HG03175 (cell line): Measurements from ENCODE around the gene CHD2.
A peak's percentile ranks its signal among the peaks of the same experiment; 100 is the strongest.
"Not testable (repeated sequence)": the region's sequence is repeated elsewhere in the genome, so short reads cannot be mapped to it uniquely, and the experiment has no call there.

Experiments
- ATAC-seq: cut with Tn5 transposase; IDR thresholded peaks from one replicate; pipeline ENCODE4 v1.9.1; 2021; ENCODE audit warnings: mild to moderate bottlenecking, moderate library complexity; ENCODE audit not compliant: unreplicated experiment

CHD2 gene

DNA sequence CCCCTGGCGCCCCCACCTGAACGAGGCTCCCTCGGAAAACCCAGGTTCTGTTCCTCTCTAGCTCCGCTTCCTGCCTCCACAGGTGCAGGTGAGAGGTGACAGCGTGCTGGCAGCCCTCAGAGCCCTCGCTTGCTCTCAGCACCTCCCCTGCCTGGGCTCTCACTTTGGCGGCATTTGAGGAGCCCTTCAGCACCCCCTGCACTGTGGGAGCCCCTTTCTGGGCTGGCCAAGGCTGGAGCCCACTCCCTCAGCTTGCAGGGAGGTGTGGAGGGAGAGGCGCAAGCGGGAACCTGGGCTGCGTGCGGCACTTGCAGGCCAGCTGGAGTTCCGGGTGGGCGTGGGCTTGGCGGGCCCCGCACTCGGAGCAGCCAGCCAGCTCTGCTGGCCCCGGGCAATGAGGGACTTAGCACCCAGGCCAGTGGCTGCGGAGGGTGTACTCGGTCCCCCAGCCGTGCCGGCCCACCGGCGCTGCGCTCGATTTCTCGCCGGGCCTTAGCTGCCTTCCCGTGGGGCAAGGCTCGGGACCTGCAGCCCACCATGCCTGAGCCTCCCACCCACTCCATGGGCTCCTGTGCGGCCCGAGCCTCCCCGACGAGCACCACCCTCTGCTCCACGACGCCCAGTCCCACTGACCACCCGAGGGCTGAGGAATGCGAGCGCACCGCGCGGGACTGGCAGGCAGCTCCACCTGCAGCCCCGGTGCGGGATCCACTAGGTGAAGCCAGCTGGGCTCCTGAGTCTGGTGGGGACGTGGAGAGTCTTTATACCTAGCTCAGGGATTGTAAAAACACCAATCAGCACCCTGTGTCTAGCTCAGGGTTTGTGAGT lies 131.6 kb downstream of the CHD2 start:
- not testable (repeated sequence) for ATAC-seq

GRCh38 chr15:93032515-93033206 lies 132.5 kb downstream of the CHD2 start:
- not testable (repeated sequence) for ATAC-seq

GRCh38 chr15:93033434-93034045 lies 133.4 kb downstream of the CHD2 start:
- ATAC-seq, result no peak

DNA sequence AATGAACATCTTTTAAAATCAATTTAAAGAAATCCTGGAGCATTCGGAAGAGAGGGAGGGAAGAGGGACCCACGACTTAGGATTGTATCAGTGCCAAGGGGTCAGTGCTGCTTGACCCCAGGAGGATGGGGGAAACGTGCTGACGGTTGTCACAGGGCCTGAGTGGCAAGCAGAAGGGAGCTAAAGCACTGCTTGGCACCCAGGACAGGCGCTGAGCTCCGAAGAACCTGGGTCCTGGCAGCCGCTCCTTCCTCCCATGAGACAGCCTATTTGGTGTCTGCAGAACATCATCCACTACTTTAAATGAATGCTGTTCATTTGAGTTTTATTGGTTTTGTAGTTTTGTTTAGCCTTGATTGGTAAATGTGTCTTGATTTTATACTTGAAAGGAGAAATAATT lies 134.4 kb downstream of the CHD2 start:
- ATAC-seq, result no peak

DNA sequence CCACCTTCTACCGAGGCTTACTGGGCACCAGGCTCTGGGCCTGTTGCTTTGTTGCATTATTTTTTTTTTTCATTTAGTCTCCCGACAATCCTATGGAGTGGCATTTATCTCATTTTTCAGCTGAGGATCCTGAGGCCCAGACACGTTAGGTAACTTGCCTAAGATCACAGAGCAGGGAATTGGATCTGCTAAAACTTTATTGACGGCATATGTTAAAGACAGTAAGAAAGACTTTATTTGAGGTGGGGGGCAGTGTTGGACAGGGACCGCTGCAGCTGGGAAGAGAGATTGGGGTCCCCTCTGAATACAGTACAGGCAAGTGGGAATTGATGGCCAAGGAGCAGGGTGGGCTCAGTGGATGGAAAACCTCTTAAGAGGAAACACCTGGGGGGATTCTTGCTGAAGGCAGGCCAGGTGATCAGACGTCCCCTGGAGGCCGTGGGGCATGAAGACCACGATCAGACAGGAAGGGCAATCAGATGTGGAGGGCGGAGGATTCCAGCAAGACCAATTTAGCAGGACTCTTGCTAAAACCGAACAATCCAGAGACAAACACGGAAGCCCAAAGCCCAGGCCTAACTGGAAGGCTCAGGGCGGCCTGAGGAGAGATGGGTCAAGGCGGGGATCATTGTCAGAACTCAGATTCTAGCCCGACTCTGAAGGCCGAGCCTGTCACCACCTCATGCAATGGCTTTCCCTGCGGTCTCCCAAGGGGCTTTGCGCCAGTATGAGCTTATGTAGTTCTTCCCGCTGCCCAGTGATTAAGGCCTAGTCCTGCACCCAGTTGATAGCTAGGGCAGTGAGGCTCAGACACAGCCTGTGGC lies 135.2 kb downstream of the CHD2 start:
- no peak for ATAC-seq

GRCh38 chr15:93035953-93036810 lies 136.1 kb downstream of the CHD2 start:
- peak; percentile 73 for ATAC-seq

- no peak for ATAC-seq
These were observed 137.1 kb downstream of the CHD2 start for GRCh38 chr15:93036951-93037819.

DNA sequence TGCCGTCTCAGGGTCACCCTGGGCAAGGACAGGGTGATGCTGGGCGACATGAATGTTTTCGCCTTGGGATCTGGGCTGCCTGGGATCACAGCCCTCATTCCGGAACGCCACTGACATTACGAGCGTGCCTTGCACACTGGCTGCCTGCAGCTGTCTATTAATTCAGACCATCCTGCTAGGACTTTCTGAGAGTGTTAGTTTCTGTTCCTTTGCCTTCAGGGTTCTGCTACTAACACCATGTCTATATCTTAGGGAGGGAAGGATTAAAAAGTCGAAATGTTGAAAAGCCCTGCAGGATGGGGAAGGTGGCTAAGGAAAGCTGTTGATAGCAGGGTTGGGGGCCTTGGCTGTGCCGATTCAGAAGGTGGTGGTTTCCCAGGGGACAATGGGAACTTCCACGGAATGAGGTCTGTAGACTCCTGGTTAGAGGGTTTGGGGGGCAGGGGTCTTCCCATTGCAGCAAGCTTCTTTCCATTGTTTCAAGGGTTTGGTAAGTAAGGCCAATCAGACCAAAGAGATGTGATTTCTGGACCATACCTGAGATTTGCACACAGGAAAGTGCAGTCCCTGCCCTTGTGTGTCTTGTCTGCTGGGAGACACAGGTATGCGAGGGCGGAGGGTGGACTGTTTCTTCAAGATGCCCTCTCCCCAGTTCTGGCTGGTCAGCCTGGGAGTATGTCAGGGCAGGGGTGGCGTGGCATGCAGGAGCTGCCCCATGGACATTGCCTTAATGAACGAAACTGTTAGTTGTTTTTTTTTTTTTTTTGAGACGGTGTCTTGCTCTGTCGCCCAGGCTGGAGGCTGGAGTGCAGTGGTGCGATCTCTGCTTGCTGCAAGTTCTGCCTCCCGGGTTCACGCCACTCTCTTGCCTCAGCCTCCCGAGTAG lies 137.9 kb downstream of the CHD2 start:
- ATAC-seq, result no peak

DNA sequence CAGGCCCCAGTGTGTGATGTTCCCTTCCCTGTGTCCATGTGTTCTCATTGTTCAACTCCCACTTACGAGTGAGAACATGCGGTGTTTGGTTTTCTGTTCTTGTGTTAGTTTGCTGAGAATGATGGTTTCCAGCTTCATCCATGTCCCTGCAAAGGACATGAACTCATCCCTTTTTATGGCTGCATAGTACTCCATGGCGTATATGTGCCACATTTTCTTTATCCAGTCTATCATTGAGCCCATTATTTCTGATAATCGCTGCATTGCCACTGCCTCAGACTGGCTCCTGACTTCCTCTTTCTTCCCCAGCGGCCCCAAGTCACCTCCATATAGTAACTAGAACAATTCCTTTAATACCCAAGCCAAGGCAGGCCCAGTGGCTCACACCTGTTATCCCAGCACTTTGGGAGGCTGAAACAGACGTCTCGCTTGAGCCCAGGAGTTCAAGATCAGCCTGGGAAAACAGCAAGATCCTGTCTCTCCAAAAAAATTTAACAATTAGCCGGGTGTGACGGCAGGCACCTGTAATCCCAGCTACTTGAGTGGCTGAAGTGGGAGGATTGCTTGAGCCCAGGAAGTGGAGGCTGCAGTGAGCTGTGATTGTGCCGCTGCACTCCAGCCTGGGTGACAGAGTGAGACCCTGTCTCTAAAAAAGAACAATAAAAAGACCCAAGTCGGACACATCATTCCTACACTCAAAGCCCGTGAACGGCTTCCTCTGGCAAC lies 139.6 kb downstream of the CHD2 start:
- ATAC-seq, result not testable (repeated sequence)

DNA sequence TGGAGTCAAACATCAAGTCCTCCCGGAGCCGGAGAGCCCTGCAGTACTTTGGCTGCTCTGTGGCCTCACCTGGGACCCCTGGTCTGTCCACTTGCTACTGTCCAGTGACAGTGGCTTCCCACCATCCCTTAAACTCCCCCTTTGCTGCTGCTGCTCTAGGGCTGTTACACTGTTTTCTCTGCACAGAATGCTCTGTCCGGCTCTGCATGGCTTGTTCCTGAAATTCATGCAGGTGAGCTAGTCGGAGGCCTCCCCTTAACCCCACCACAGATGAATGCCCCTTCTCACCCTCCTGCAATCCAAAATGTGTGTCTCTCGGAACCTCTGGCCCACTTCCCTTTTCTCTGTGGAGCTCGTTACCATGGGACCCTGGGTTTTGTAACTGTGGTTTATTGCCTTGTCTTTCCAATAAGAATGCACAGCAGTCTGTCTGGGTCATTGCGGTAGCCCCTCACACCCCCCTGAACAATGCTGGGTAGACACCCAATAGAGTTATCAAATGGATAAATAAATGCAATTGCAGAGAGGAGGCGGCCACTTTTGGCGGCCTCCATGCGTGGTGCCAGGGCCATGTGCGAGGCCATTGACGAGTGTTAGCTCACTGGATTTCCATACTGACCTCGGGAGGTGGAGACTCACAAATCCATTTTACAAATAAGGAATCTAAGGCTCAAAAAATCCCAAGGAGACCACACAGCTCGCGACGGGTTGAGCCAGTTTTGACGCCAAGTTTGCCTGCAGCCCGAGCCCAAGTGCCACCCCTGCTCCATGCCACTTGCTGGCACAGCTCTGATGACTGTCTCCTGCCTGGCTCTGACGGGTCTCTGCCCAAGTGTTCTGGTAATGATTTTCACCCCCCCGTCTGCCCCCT lies 140.4 kb downstream of the CHD2 start:
- no peak for ATAC-seq

DNA sequence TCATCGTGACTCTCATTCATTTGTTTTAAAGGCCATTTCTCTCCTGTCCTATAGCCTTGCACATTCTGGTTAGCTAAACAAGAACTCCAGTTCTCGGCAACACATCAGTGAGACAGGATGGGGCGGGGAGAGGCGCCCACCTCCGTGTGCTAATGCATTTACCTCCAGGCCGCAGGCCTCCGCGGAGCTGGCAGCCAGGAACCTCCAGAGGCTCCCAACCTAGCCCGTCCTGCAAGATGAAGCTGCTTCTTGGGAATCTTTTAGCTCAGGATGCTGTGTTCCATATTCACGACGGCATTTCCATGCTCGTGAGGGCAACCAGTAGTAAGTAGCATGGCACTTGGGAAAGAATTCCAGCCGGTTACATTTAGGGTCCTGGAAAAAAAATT lies 141.0 kb downstream of the CHD2 start:
- no peak for ATAC-seq

GRCh38 chr15:93042211-93042610 lies 142.1 kb downstream of the CHD2 start:
- no peak for ATAC-seq

- no peak for ATAC-seq
These were observed 142.7 kb downstream of the CHD2 start for GRCh38 chr15:93042691-93043378.

DNA sequence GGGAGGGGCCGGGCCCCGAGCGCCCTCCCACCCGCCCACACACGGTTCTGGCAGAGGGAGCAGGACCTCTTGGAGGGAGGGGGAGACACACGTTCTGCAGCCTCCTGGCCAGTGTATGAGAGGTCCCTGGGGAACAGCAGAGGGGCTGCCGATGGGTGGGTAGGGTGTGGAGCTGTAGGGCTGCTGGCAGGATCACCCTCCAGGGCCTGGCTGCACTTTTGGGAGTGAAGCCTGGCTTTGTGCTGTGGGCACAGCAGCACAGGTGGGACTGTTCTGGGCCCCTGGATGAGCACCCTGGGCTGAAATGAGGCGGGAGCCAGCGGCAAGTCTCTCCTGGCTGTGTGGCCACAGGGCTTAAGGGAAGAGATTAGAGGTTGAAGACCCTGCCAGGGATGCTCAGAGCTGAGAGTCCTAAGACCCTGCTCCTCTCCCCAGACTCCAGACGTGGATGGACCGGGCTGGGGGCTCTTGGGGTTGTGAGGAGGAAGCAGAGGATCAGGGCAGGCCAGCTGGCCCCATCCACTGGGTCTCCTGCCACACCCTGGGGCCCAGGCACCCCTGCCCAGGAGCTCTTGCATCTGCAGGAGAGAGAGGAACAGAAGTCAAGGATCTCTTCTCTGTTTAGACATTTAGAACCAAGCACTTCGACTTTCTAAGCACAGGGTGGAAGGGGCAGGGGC lies 143.6 kb downstream of the CHD2 start:
- ATAC-seq, result no peak
